Measurements from ENCODE around the gene SPP1.

SPP1 gene

GRCh38 chr4:87981486-87981885 lies 6.0 kb downstream of the SPP1 start:
- TF ChIP-seq ZFX (IDR thresholded peaks at IDR 0.05) (no peak), CTCF (conservative IDR thresholded peaks at IDR 0.05) (no peak)
- H3K27ac ChIP-seq, result no peak overlapping the region

GRCh38 chr4:87982036-87982435 lies 6.5 kb downstream of the SPP1 start:
- no peak overlapping the region for H3K27ac ChIP-seq
- no peak for TF ChIP-seq ZFX (IDR thresholded peaks at IDR 0.05)
- no peak for TF ChIP-seq CTCF (conservative IDR thresholded peaks at IDR 0.05)

- TF ChIP-seq CTCF (conservative IDR thresholded peaks at IDR 0.05) (no peak), ZFX (IDR thresholded peaks at IDR 0.05) (no peak)
- no peak overlapping the region for H3K27ac ChIP-seq
These were observed 7.0 kb downstream of the SPP1 start for GRCh38 chr4:87982446-87983010.

- H3K27ac ChIP-seq, result no peak overlapping the region
- TF ChIP-seq CTCF (conservative IDR thresholded peaks at IDR 0.05) (no peak), ZFX (IDR thresholded peaks at IDR 0.05) (no peak)
These were observed 8.5 kb downstream of the SPP1 start for GRCh38 chr4:87983996-87984395.

- TF ChIP-seq CTCF (conservative IDR thresholded peaks at IDR 0.05) (peak; percentile 87), ZFX (IDR thresholded peaks at IDR 0.05) (no peak)
- H3K27ac ChIP-seq, result no peak overlapping the region
These were observed 9.8 kb downstream of the SPP1 start for GRCh38 chr4:87985097-87985886.

- H3K27ac ChIP-seq, result no peak overlapping the region
- TF ChIP-seq ZFX (IDR thresholded peaks at IDR 0.05) (no peak), CTCF (conservative IDR thresholded peaks at IDR 0.05) (peak; percentile 63)
These were observed 10.3 kb downstream of the SPP1 start for GRCh38 chr4:87985887-87986200.

GRCh38 chr4:87986508-87986907 lies 11.0 kb downstream of the SPP1 start:
- TF ChIP-seq ZFX (IDR thresholded peaks at IDR 0.05) (no peak), CTCF (conservative IDR thresholded peaks at IDR 0.05) (no peak)
- H3K27ac ChIP-seq, result no peak overlapping the region

All from C4-2B (cell line).